H1 (cell line): ENCODE results near the gene CRYGA. TPM values are rescaled to one million over a fixed set of nuclear protein-coding genes. Genes with fewer than 3 reads are reported as not detected.

Experiments used
- CTCF ChIA-PET: fragments of 300-600 bp; sonication (Branson Sonifier 250); formaldehyde crosslinking; loops from one replicate; lab custom pipeline; 2021; ENCODE audit not compliant: partially characterized antibody; lab: Charles Lee
- POLR2A ChIA-PET: fragments of 300-600 bp; sonication (Branson Sonifier 250); formaldehyde crosslinking; loops from one replicate; lab custom pipeline; 2021; ENCODE audit warnings: inconsistent platforms; ENCODE audit not compliant: partially characterized antibody; lab: Charles Lee
- DNase-seq, 2 experiments: peaks; one replicate each; pipeline versions ENCODE4 v3.0.0 to v3.0.0-alpha.2; 2010 to 2022; ENCODE audit warnings: low spot score in 2 of 2, low read depth in 1 of 2, mixed read lengths in 1 of 2
- FAIRE-seq: peaks from 2 replicates; lab custom pipeline; 2011; peaks lifted over from hg19 to GRCh38; lab: Jason Lieb, UNC
- H2AFZ ChIP-seq: 2 replicates; pipeline ENCODE4 v1.8.1; 2012; ENCODE audit warnings: low read length, inconsistent platforms
- H2AK5ac ChIP-seq: 2 replicates; pipeline ENCODE4 v1.6.1; 2013; ENCODE audit warnings: low read depth, low read length
- H2BK120ac ChIP-seq: replicated peaks from 2 replicates; pipeline ENCODE3; 2013; ENCODE audit warnings: low read depth, low read length, inconsistent platforms
- H2BK12ac ChIP-seq: 2 replicates; pipeline ENCODE4 v1.6.1; 2013; ENCODE audit warnings: low read depth, low read length
- H2BK15ac ChIP-seq: 2 replicates; pipeline ENCODE4 v1.6.1; 2013; ENCODE audit warnings: low read length
- H2BK20ac ChIP-seq: 2 replicates; pipeline ENCODE4 v1.6.1; 2013; ENCODE audit warnings: low read length
- H2BK5ac ChIP-seq: 2 replicates; pipeline ENCODE4 v1.6.1; 2013; ENCODE audit warnings: low read depth, low read length
- H3K14ac ChIP-seq: 2 replicates; pipeline ENCODE4 v1.6.1; 2013; ENCODE audit warnings: inconsistent platforms; ENCODE audit not compliant: insufficient read length
- H3K18ac ChIP-seq: 2 replicates; pipeline ENCODE4 v1.6.1; 2013; ENCODE audit warnings: low read length; ENCODE audit errors: extremely low read depth
- H3K23ac ChIP-seq: 2 replicates; pipeline ENCODE4 v1.6.1; 2013; ENCODE audit warnings: inconsistent platforms; ENCODE audit not compliant: insufficient read length
- H3K23me2 ChIP-seq: 2 replicates; pipeline ENCODE4 v1.6.1; 2013; ENCODE audit warnings: low read depth, low read length
- H3K27ac ChIP-seq: 2 replicates; pipeline ENCODE4 v1.6.1; 2011; ENCODE audit warnings: low read depth, low read length, inconsistent platforms
- H3K27me3 ChIP-seq, 4 experiments: replicated peaks in 1 of 4; 1 replicate in 1 of 4; 2 replicates in 3 of 4; pipeline versions ENCODE4 v1.6.1 to v1.8.1; 2011 to 2013; ENCODE audit warnings: low read length in 3 of 4, mild to moderate bottlenecking in 3 of 4, inconsistent platforms in 2 of 4, mixed read lengths in 2 of 4, moderate library complexity in 1 of 4; ENCODE audit not compliant: control insufficient read depth in 3 of 4, insufficient read depth in 3 of 4; ENCODE audit errors: extremely low read depth in 1 of 4
- H3K36me3 ChIP-seq, 4 experiments: 2 replicates each; pipeline versions ENCODE4 v1.6.1 to v1.8.1; 2011 to 2013; ENCODE audit warnings: mild to moderate bottlenecking in 4 of 4, low read length in 3 of 4, moderate library complexity in 2 of 4, control low read depth in 1 of 4, inconsistent platforms in 1 of 4; ENCODE audit not compliant: insufficient read depth in 4 of 4, control insufficient read depth in 2 of 4
- H3K4ac ChIP-seq: replicated peaks from 2 replicates; pipeline ENCODE3; 2013; ENCODE audit warnings: low read length, low read depth, mixed read lengths, inconsistent platforms; ENCODE audit not compliant: insufficient read length
- H3K4me1 ChIP-seq, 4 experiments: replicated peaks in 1 of 4; 1 replicate in 1 of 4; 2 replicates in 3 of 4; pipeline versions ENCODE4 v1.6.1 to v1.8.1; 2011 to 2013; ENCODE audit warnings: low read length in 3 of 4, inconsistent platforms in 2 of 4, mixed read lengths in 1 of 4; ENCODE audit not compliant: insufficient read depth in 4 of 4, control insufficient read depth in 3 of 4
- H3K4me2 ChIP-seq, 2 experiments: 2 replicates each; pipeline versions ENCODE4 v1.6.1 to v1.8.1; 2011 to 2013; ENCODE audit warnings: low read depth in 2 of 2, low read length in 2 of 2, control low read depth in 1 of 2, inconsistent platforms in 1 of 2, mild to moderate bottlenecking in 1 of 2; ENCODE audit not compliant: insufficient read depth in 1 of 2
- H3K4me3 ChIP-seq, 4 experiments: fragments of 200-600, 300-600 bp in 1 of 4; sonication (generic), shearing (Covaris generic), sonication (Bioruptor Twin) in 1 of 4; 2 replicates each; pipeline versions ENCODE4 v1.5.1 to v1.8.1; 2011 to 2016; ENCODE audit warnings: low read length in 4 of 4, low read depth in 3 of 4, control low read depth in 2 of 4, inconsistent platforms in 2 of 4, mild to moderate bottlenecking in 2 of 4, mixed read lengths in 1 of 4, moderate library complexity in 1 of 4; ENCODE audit not compliant: insufficient read depth in 2 of 4; ENCODE audit errors: extremely low read depth in 1 of 4
- H3K56ac ChIP-seq: replicated peaks from 2 replicates; pipeline ENCODE3; 2013; ENCODE audit warnings: low read depth, mild to moderate bottlenecking, mixed read lengths, low read length, inconsistent platforms; ENCODE audit not compliant: insufficient read length
- H3K79me1 ChIP-seq: 2 replicates; pipeline ENCODE4 v1.6.1; 2013; ENCODE audit warnings: low read depth, low read length, control low read depth
- H3K79me2 ChIP-seq, 2 experiments: 2 replicates each; pipeline versions ENCODE4 v1.6.1 to v1.8.1; 2012 to 2013; ENCODE audit warnings: low read length in 2 of 2, mild to moderate bottlenecking in 2 of 2, inconsistent platforms in 1 of 2; ENCODE audit not compliant: insufficient read depth in 2 of 2, control insufficient read depth in 1 of 2
- H3K9ac ChIP-seq, 4 experiments: replicated peaks in 1 of 4; 1 replicate in 1 of 4; 2 replicates in 3 of 4; pipeline versions ENCODE4 v1.6.1 to v1.8.1; 2011 to 2013; ENCODE audit warnings: low read depth in 3 of 4, low read length in 3 of 4, control low read depth in 2 of 4, mild to moderate bottlenecking in 2 of 4, moderate library complexity in 2 of 4, inconsistent platforms in 1 of 4; ENCODE audit errors: extremely low read depth in 1 of 4
- H3K9me3 ChIP-seq, 2 experiments: 2 replicates each; pipeline versions ENCODE4 v1.6.1 to v1.8.1; 2012 to 2013; ENCODE audit warnings: mild to moderate bottlenecking in 2 of 2, moderate library complexity in 2 of 2, control low read depth in 1 of 2, inconsistent platforms in 1 of 2, low read depth in 1 of 2, low read length in 1 of 2, mixed read lengths in 1 of 2; ENCODE audit not compliant: insufficient read depth in 2 of 2
- H4K20me1 ChIP-seq, 2 experiments: replicated peaks in 1 of 2; 2 replicates each; pipeline versions ENCODE3 to v1.8.1; 2011 to 2013; ENCODE audit warnings: inconsistent platforms in 2 of 2, low read length in 2 of 2, mild to moderate bottlenecking in 1 of 2; ENCODE audit not compliant: insufficient read depth in 2 of 2, control insufficient read depth in 1 of 2
- H4K5ac ChIP-seq: 2 replicates; pipeline ENCODE4 v1.6.1; 2013; ENCODE audit warnings: low read length, low read depth, mixed read lengths, inconsistent platforms; ENCODE audit not compliant: insufficient read length
- H4K8ac ChIP-seq: 2 replicates; pipeline ENCODE4 v1.8.0; 2013; ENCODE audit warnings: mild to moderate bottlenecking, moderate library complexity, low read length, inconsistent platforms; ENCODE audit not compliant: insufficient read depth; ENCODE audit errors: extremely low read depth
- H4K91ac ChIP-seq: replicated peaks from 2 replicates; pipeline ENCODE3; 2013; ENCODE audit warnings: low read length, mixed read lengths, inconsistent platforms; ENCODE audit not compliant: insufficient read length
- CTCF ChIP-seq, 3 experiments: IDR thresholded peaks; 1 replicate in 2 of 3; 2 replicates in 1 of 3; pipeline versions ENCODE4 v1.5.1 to v1.6.1; 2011; ENCODE audit warnings: low read length in 3 of 3, mild to moderate bottlenecking in 3 of 3, inconsistent platforms in 2 of 3, low read depth in 1 of 3, moderate library complexity in 1 of 3; ENCODE audit not compliant: insufficient read depth in 1 of 3; ENCODE audit errors: control extremely low read depth in 1 of 3
- RAD21 ChIP-seq, 2 experiments: IDR thresholded peaks in 1 of 2; conservative IDR thresholded peaks in 1 of 2; 2 replicates each; pipeline ENCODE4 v1.6.1; 2011; ENCODE audit warnings: low read depth in 2 of 2, low read length in 2 of 2, improper control_type of control experiment in 1 of 2, inconsistent platforms in 1 of 2, mild to moderate bottlenecking in 1 of 2, moderate library complexity in 1 of 2
- TCF12 ChIP-seq: IDR thresholded peaks from 2 replicates; pipeline ENCODE4 v1.6.1; 2011; ENCODE audit warnings: low read depth, mild to moderate bottlenecking, low read length
- WGBS, 2 experiments: shearing (Covaris generic) in 1 of 2; methylation state at CpG; one replicate each; pipeline versions ENCODE4 v1.1.6 to v1.1.7; 2013 to 2015; ENCODE audit warnings: low lambda C conversion rate in 2 of 2, mixed read lengths in 2 of 2, inconsistent platforms in 1 of 2, low coverage in 1 of 2, missing lambda C conversion rate in 1 of 2; ENCODE audit not compliant: insufficient replicate concordance in 2 of 2, insufficient coverage in 1 of 2, insufficient read length in 1 of 2; ENCODE audit errors: extremely low coverage in 1 of 2, missing lambda C conversion rate in 1 of 2; 5-methylcytosine and 5-hydroxymethylcytosine counted together
- polyA plus RNA-seq, 7 experiments: library from polyadenylated mRNA; depleted of rRNA in 3 of 7; stranded (reverse) in 5 of 7; unstranded in 2 of 7; fragments of >200 nt in 5 of 7; fragments of 200-250 nt in 2 of 7; gene quantifications; 1 replicate in 5 of 7; 2 replicates in 1 of 7; 4 replicates in 1 of 7; pipeline versions ENCODE4 v1.2.1 to v1.2.3, GENCODE V29; 2011 to 2013; ENCODE audit warnings: missing spikeins in 2 of 7, mixed read lengths in 2 of 7
- total RNA-seq: library from RNA; stranded (reverse); fragmentation: NEBNext Ultra II Directional; extraction: Animal tissue kit (Norgen Biotek cat#: 25700); gene quantifications from 2 replicates; pipeline ENCODE4 v1.2.1, GENCODE V29; 2021

The CRYGA gene
- total and polyA plus RNA-seq, 2 of the 8 experiments (the other 6 are each of a cell fraction or from before 2014, with no cell fraction given): not detected

- H2BK12ac ChIP-seq: no peak overlapping the region
- no peak overlapping the region for H3K4ac ChIP-seq
- TF ChIP-seq RAD21 (IDR thresholded peaks at IDR 0.05 in 1 of 2, conservative IDR thresholded peaks at IDR 0.05 in 1 of 2; ENCODE audit: low read depth in 2 of 2, low read length in 2 of 2): peak; percentile 33 to 43; a peak in 3 of 4 replicates
- peak in 2 of 3 experiments; percentile 43 to 50; a peak in 2 of 4 replicates for TF ChIP-seq CTCF (IDR thresholded peaks at IDR 0.05; ENCODE audit: control extremely low read depth in 1 of 3, insufficient read depth in 1 of 3, low read depth in 1 of 3, low read length in 3 of 3)
- TF ChIP-seq TCF12: no peak
- H2BK20ac ChIP-seq: no peak overlapping the region
- H4K20me1 ChIP-seq: no peaks in the 10 kb centered on the region
- H3K23me2 ChIP-seq: no peaks in the 10 kb centered on the region
- H3K23ac ChIP-seq: no peak overlapping the region
- no peaks in the 10 kb centered on the region for H3K36me3 ChIP-seq
- no peak overlapping the region for H3K14ac ChIP-seq
- no peak overlapping the region for H2AK5ac ChIP-seq
- CTCF ChIA-PET: interaction anchor here (0.6 to 6.5 kb wide), 13 partner anchors 9 to 516 kb away, joined by 3 to 56 read pairs (median 4); partner anchors contain the start of gene IDH1
- H3K56ac ChIP-seq: no peak overlapping the region
- FAIRE-seq (peak; percentile 69), DNase-seq (no peak)
- no peak overlapping the region for H3K18ac ChIP-seq
- H3K4me2 ChIP-seq: no peak overlapping the region
- no peaks in the 10 kb centered on the region; a peak in 1 of 7 replicates for H3K27me3 ChIP-seq
- H3K4me1 ChIP-seq: 0 out of 7 replicates have a peak, but pooled peaks cover 0 to 3% (median 0%) of the 10 kb centered on the region in 4 experiments
- H3K79me2 ChIP-seq: no peaks in the 10 kb centered on the region
- H3K79me1 ChIP-seq: no peaks in the 10 kb centered on the region
- H2BK5ac ChIP-seq: no peak overlapping the region
- no peak overlapping the region for H3K9ac ChIP-seq
- H3K9me3 ChIP-seq: 0 out of 4 replicates have a peak, but pooled peaks cover 2 to 5% of the 10 kb centered on the region in 2 experiments
- no peak overlapping the region for H3K27ac ChIP-seq
- H2AFZ ChIP-seq: no peak overlapping the region
- H4K91ac ChIP-seq: no peak overlapping the region
- POLR2A ChIA-PET: interaction anchor here (1.1 kb wide), 1 partner anchor 12 kb away, joined by 3 read pairs; no protein-coding TSS in a partner anchor
- WGBS, 2 experiments: 68% methylated on average over 2 of the region's 2 CpGs; no CpG with 5 or more reads in 1 of the 2 experiments
- no peak overlapping the region for H2BK120ac ChIP-seq
- no peak overlapping the region for H4K8ac ChIP-seq
- no peak overlapping the region for H4K5ac ChIP-seq
- H2BK15ac ChIP-seq: no peak overlapping the region
- no peak overlapping the region for H3K4me3 ChIP-seq
Measured at GRCh38 chr2:208148803-208149202, 14.6 kb downstream of the CRYGA start.
